B cell (primary cell): ENCODE measurements around the gene TRIO. TPM values are rescaled to one million over a fixed set of nuclear protein-coding genes. Genes with fewer than 3 reads are reported as not detected.

Experiments
- ATAC-seq: fragments of 200-7000 bp; cut with Tn5 transposase; one replicate; pipeline ENCODE4 v1.10.0; 2021; ENCODE audit warnings: low read depth, mild to moderate bottlenecking, moderate number of reproducible peaks, moderate library complexity
- CTCF ChIA-PET: fragments of 350-600 bp; sonication (Branson Sonifier 250); formaldehyde crosslinking; loops from one replicate; lab custom pipeline; 2021; ENCODE audit warnings: antibody characterized with exemption, inconsistent platforms; lab: Charles Lee
- POLR2A ChIA-PET: fragments of 350-600 bp; sonication (Branson Sonifier 250); formaldehyde crosslinking; loops from one replicate; lab custom pipeline; 2021; ENCODE audit warnings: antibody characterized with exemption; lab: Charles Lee
- DNase-seq: peaks from one replicate; pipeline ENCODE4 v3.0.0; 2013
- H2AFZ ChIP-seq: 2 replicates; pipeline ENCODE4 v1.6.1; 2012; ENCODE audit warnings: mild to moderate bottlenecking, low read depth, low read length; ENCODE audit not compliant: insufficient read depth, poor library complexity, severe bottlenecking
- H3K27ac ChIP-seq, 2 donors: 1 replicate in 1 of 2; 2 replicates in 1 of 2; pipeline ENCODE4 v1.5.1; 2012 to 2013; ENCODE audit warnings: low read length in 2 of 2, mild to moderate bottlenecking in 2 of 2, moderate library complexity in 1 of 2
- H3K27me3 ChIP-seq, 4 experiments: fragments of 200-600 bp in 1 of 4; sonication (generic) in 1 of 4; replicated peaks in 1 of 4; 1 replicate in 2 of 4; 2 replicates in 2 of 4; pipeline versions ENCODE4 v1.6.1 to v1.7.0; 2013 to 2016; ENCODE audit warnings: low read length in 3 of 4, mild to moderate bottlenecking in 2 of 4, mixed read lengths in 1 of 4, moderate library complexity in 1 of 4; ENCODE audit not compliant: insufficient read depth in 4 of 4, control insufficient read depth in 3 of 4; ENCODE audit errors: control extremely low read depth in 1 of 4
- H3K36me3 ChIP-seq, 2 experiments: replicated peaks in 1 of 2; 1 replicate in 1 of 2; 2 replicates in 1 of 2; pipeline versions ENCODE4 v1.6.1 to v1.7.1; 2013; ENCODE audit warnings: low read length in 1 of 2; ENCODE audit not compliant: insufficient read depth in 2 of 2, control insufficient read depth in 1 of 2; ENCODE audit errors: control extremely low read depth in 1 of 2, extremely low read depth in 1 of 2
- H3K4me1 ChIP-seq, 2 donors: fragments of 200-600 bp in 1 of 2; sonication (generic) in 1 of 2; 1 replicate in 1 of 2; 2 replicates in 1 of 2; pipeline versions ENCODE4 v1.5.1 to v1.6.1; 2013 to 2017; ENCODE audit warnings: low read length in 2 of 2; ENCODE audit not compliant: control insufficient read depth in 2 of 2, insufficient read depth in 2 of 2
- H3K4me2 ChIP-seq: replicated peaks from 2 replicates; pipeline ENCODE3; 2012; ENCODE audit warnings: mild to moderate bottlenecking, low read depth, low read length; ENCODE audit not compliant: poor library complexity, severe bottlenecking
- H3K4me3 ChIP-seq, 5 experiments: fragments of 200-600 bp in 1 of 5; sonication (generic) in 1 of 5; 1 replicate in 3 of 5; 2 replicates in 2 of 5; pipeline versions ENCODE4 v1.5.1 to v1.7.0; 2011 to 2016; ENCODE audit warnings: low read length in 4 of 5, mild to moderate bottlenecking in 4 of 5, low read depth in 2 of 5, control low read depth in 1 of 5, moderate library complexity in 1 of 5; ENCODE audit not compliant: insufficient read depth in 1 of 5; ENCODE audit errors: control extremely low read depth in 1 of 5, extremely low read depth in 1 of 5
- H3K79me2 ChIP-seq: fragments of 200-600 bp; sonication (generic); one replicate; pipeline ENCODE4 v1.6.0; 2016; ENCODE audit warnings: low read length; ENCODE audit not compliant: control insufficient read depth, insufficient read depth
- H3K9ac ChIP-seq: fragments of 200-600 bp; sonication (generic); 2 replicates; pipeline ENCODE4 v1.6.1; 2017; ENCODE audit warnings: mild to moderate bottlenecking, low read length, moderate library complexity
- H3K9me3 ChIP-seq, 3 donors: one replicate each; pipeline versions ENCODE4 v1.6.1 to v1.7.1; 2013; ENCODE audit warnings: low read length in 2 of 3; ENCODE audit not compliant: control insufficient read depth in 2 of 3, insufficient read depth in 1 of 3; ENCODE audit errors: control extremely low read depth in 1 of 3
- H4K20me1 ChIP-seq: 2 replicates; pipeline ENCODE4 v1.6.0; 2012; ENCODE audit warnings: mild to moderate bottlenecking, low read length; ENCODE audit not compliant: insufficient read depth, control insufficient read depth, poor library complexity, severe bottlenecking
- H3K27ac Mint-ChIP-seq: one replicate; pipeline ENCODE4 v1.8.0; 2021; ENCODE audit warnings: mixed read lengths
- H3K27me3 Mint-ChIP-seq: one replicate; pipeline ENCODE4 v1.8.0; 2021; ENCODE audit warnings: mixed read lengths
- H3K4me1 Mint-ChIP-seq: one replicate; pipeline ENCODE4 v1.8.0; 2021; ENCODE audit warnings: mixed read lengths
- H3K4me3 Mint-ChIP-seq: one replicate; pipeline ENCODE4 v1.8.0; 2021; ENCODE audit warnings: mixed read lengths
- H3K9me3 Mint-ChIP-seq: one replicate; pipeline ENCODE4 v1.8.0; 2022; ENCODE audit warnings: mixed read lengths; ENCODE audit not compliant: insufficient read depth
- EZH2 ChIP-seq: IDR thresholded peaks from 2 replicates; pipeline ENCODE4 v1.6.1; 2012; ENCODE audit warnings: borderline replicate concordance, low read depth, mild to moderate bottlenecking, moderate library complexity, low read length; ENCODE audit not compliant: insufficient read depth, poor library complexity, severe bottlenecking
- WGBS: methylation state at CpG from one replicate; pipeline ENCODE4 v1.1.5; 2013; ENCODE audit warnings: missing lambda C conversion rate; ENCODE audit not compliant: insufficient coverage; 5-methylcytosine and 5-hydroxymethylcytosine counted together
- intact Hi-C: fragments of 100-400 bp; cut with micrococcal nuclease; formaldehyde crosslinking; loops from one replicate; pipeline ENCODE4 v1.10.0; 2022
- polyA plus RNA-seq: library from polyadenylated mRNA; depleted of rRNA; stranded (reverse); fragments of >200 nt; gene quantifications from 2 replicates; pipeline ENCODE4 v1.2.3, GENCODE V29; 2012
- total RNA-seq, 2 donors: library from RNA; stranded (reverse); fragments of 120-200 nt in 1 of 2; gene quantifications; 1 replicate in 1 of 2; 2 replicates in 1 of 2; pipeline versions ENCODE4 v1.2.3 to v1.2.4, GENCODE V29; 2013 to 2022
- TF ChIP-seq, protein P1 (sequence below): fragments of 200-600 bp; IDR thresholded peaks from one replicate; pipeline ENCODE4 v1.8.0; 2022; ENCODE audit warnings: antibody characterized with exemption, mild to moderate bottlenecking

Gene TRIO
- total and polyA plus RNA-seq, 2 donors (not counting 1 experiment from before 2014, with no cell fraction given) = 90.5 to 479 TPM

DNA sequence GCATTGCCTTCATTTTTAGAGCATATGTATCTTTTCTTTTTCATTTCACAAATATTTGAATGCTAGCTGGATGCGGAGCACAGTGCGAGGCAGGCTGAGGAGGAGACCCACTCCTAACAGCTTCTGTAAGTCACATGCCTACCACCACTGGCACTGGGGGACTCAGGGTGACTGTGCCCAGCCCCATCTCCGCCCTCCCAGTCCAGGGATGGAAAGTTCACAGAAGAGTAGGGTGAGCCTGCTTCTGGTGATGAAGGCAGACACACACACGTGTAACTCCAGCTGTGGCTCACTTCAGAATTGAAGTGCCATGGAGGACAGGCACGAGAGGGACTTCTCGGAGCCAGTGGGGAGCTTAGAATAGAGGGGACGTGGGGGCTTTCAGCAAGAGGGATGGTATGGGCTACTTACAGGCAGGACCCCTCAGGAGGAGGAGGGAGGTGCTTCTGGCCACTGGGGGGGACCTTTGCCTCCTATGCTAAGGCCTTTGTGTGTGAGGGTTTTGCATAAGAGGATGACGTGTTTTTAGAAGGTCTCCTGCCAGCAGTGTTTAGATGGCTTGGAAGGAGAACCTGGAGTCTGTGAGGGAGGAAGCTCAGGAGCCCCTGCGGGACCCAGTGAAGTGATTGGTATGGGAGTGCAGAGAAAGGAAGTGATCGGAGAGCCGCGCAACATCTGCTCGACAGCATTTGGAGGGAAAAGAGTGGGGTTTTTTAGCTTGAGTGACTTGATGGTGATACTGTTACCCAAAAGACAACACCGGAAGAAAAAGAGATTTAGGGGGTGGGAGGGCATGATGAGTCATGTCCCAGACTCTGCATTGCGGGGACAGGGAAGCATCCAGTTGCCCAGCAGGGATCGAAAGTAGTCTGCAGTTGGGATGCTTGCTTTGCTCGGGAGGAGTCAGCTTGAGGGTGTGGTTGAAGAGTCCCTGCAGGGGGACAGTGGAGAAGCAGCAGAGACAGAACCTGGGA lies 274.9 kb downstream of the TRIO start:
- ChIA-PET CTCF (interaction anchor here (1.5 kb wide), 1 partner anchor 230 kb away, joined by 3 read pairs; no protein-coding TSS in a partner anchor), POLR2A (no interaction called here)
- Mint-ChIP-seq H3K27me3 (no peaks in the 10 kb centered on the region), H3K4me3 (no peak overlapping the region), H3K4me1 (peaks cover 14% of the 10 kb centered on the region), H3K27ac (no peak overlapping the region), H3K9me3 (no peaks in the 10 kb centered on the region)
- DNase-seq (no peak), ATAC-seq (no peak)
- intact Hi-C loops = no loop called here
- Histone ChIP-seq H3K79me2 (no peaks in the 10 kb centered on the region), H3K27ac (no peak overlapping the region), H2AFZ (no peak overlapping the region), H3K4me1 (peaks cover 0 to 7% of the 10 kb centered on the region in 2 donors), H4K20me1 (no peaks in the 10 kb centered on the region), H3K36me3 (peaks cover 0 to 91% of the 10 kb centered on the region in 2 experiments), H3K27me3 (no peaks in the 10 kb centered on the region), H3K9me3 (no peaks in the 10 kb centered on the region), H3K4me2 (no peak overlapping the region), H3K4me3 (no peak overlapping the region), H3K9ac (no peak overlapping the region)
- 85% methylated on average over 17 of the region's 17 CpGs for WGBS
- TF ChIP-seq, protein P1, sequence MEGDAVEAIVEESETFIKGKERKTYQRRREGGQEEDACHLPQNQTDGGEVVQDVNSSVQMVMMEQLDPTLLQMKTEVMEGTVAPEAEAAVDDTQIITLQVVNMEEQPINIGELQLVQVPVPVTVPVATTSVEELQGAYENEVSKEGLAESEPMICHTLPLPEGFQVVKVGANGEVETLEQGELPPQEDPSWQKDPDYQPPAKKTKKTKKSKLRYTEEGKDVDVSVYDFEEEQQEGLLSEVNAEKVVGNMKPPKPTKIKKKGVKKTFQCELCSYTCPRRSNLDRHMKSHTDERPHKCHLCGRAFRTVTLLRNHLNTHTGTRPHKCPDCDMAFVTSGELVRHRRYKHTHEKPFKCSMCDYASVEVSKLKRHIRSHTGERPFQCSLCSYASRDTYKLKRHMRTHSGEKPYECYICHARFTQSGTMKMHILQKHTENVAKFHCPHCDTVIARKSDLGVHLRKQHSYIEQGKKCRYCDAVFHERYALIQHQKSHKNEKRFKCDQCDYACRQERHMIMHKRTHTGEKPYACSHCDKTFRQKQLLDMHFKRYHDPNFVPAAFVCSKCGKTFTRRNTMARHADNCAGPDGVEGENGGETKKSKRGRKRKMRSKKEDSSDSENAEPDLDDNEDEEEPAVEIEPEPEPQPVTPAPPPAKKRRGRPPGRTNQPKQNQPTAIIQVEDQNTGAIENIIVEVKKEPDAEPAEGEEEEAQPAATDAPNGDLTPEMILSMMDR = no peak
- no peak for TF ChIP-seq EZH2

DNA sequence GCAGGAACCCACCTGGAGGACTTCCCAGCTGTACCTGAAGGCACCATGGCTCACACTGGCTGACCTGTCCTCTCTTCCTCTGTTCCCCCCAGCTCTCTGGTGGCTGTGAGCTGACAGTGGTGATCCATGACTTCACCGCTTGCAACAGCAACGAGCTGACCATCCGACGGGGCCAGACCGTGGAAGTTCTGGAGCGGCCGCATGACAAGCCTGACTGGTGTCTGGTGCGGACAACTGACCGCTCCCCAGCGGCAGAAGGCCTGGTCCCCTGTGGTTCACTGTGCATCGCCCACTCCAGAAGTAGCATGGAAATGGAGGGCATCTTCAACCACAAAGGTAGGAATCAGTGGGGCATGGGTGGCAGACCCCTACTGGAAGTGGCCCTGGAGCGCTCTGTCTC lies 276.5 kb downstream of the TRIO start:
- no peak overlapping the region for H3K27ac ChIP-seq
- no peaks in the 10 kb centered on the region for H3K27me3 ChIP-seq
- TF ChIP-seq, protein P1 = no peak
- no peak for TF ChIP-seq EZH2
- no peaks in the 10 kb centered on the region for H3K9me3 ChIP-seq
- peaks cover 0 to 90% of the 10 kb centered on the region in 2 experiments for H3K36me3 ChIP-seq
- 97% methylated on average over 12 of the region's 12 CpGs for WGBS
- H2AFZ ChIP-seq = no peak overlapping the region
- Mint-ChIP-seq H3K27ac (no peak overlapping the region), H3K4me3 (no peak overlapping the region), H3K27me3 (no peaks in the 10 kb centered on the region), H3K9me3 (no peaks in the 10 kb centered on the region), H3K4me1 (peaks cover 11% of the 10 kb centered on the region)
- POLR2A ChIA-PET = interaction anchor here (0.7 kb wide), 1 partner anchor 33 kb away, joined by 4 read pairs; no protein-coding TSS in a partner anchor
- DNase-seq (no peak), ATAC-seq (no peak)
- H4K20me1 ChIP-seq = peaks cover 4% of the 10 kb centered on the region
- H3K4me2 ChIP-seq = no peak overlapping the region
- peaks cover 0 to 7% of the 10 kb centered on the region in 2 donors for H3K4me1 ChIP-seq
- intact Hi-C loops = no loop called here
- H3K4me3 ChIP-seq = no peak overlapping the region
- no peak overlapping the region for H3K9ac ChIP-seq
- H3K79me2 ChIP-seq = no peaks in the 10 kb centered on the region
- CTCF ChIA-PET = interaction anchor here (1.5 kb wide), 1 partner anchor 229 kb away, joined by 3 read pairs; no protein-coding TSS in a partner anchor
